PC-9 (cell line): ENCODE data around the gene SPATA31D1. TPM values are rescaled to one million over a fixed set of nuclear protein-coding genes. Genes with fewer than 3 reads are reported as not detected.

Experiments
- BruUV-seq: library from RNA; stranded (reverse); fragments of 400-500 nt; replicated peaks from 2 replicates; lab custom pipeline; 2021; lab: Mats Ljungman, UMichigan
- CTCF ChIA-PET: fragments of 300-600 bp; sonication (Branson Sonifier 250); formaldehyde crosslinking; loops from one replicate; lab custom pipeline; 2022; ENCODE audit warnings: antibody characterized with exemption; lab: Charles Lee
- POLR2A ChIA-PET: fragments of 300-600 bp; sonication (Branson Sonifier 250); formaldehyde crosslinking; loops from one replicate; lab custom pipeline; 2022; ENCODE audit warnings: antibody characterized with exemption; ENCODE audit not compliant: unreplicated experiment; lab: Charles Lee
- DNase-seq, 2 experiments: peaks; one replicate each; pipeline versions ENCODE4 v3.0.0 to v3.0.0-alpha.2; 2015 to 2022; ENCODE audit warnings: mixed read lengths in 1 of 2
- H2AFZ ChIP-seq: fragments of 200-600 bp; sonication (generic); 2 replicates; pipeline ENCODE4 v1.8.1; 2017; ENCODE audit warnings: antibody characterized with exemption
- H3F3A ChIP-seq: fragments of 200-600 bp; sonication (generic); 2 replicates; pipeline ENCODE4 v1.8.1; 2017; ENCODE audit warnings: antibody characterized with exemption, mild to moderate bottlenecking, low read depth; ENCODE audit not compliant: insufficient read depth
- H3K27ac ChIP-seq: fragments of 200-600 bp; sonication (generic); 2 replicates; pipeline ENCODE4 v1.6.1; 2016; ENCODE audit warnings: mixed run types
- H3K27me3 ChIP-seq: fragments of 200-600 bp; sonication (generic); 2 replicates; pipeline ENCODE4 v1.6.1; 2016; ENCODE audit warnings: low read depth, mixed run types; ENCODE audit not compliant: insufficient read depth
- H3K36me3 ChIP-seq: fragments of 200-600 bp; sonication (generic); 2 replicates; pipeline ENCODE4 v1.6.1; 2016; ENCODE audit warnings: low read depth, mixed run types
- H3K4me1 ChIP-seq: fragments of 200-600 bp; sonication (generic); replicated peaks from 2 replicates; pipeline ENCODE4 v1.6.1; 2016; ENCODE audit warnings: mixed run types; ENCODE audit not compliant: insufficient read depth
- H3K4me2 ChIP-seq: fragments of 200-600 bp; sonication (generic); 2 replicates; pipeline ENCODE4 v1.6.1; 2017; ENCODE audit warnings: mixed run types
- H3K4me3 ChIP-seq: fragments of 200-600 bp; sonication (generic); 2 replicates; pipeline ENCODE4 v1.6.1; 2016; ENCODE audit warnings: mixed run types
- H3K79me2 ChIP-seq: fragments of 200-600 bp; sonication (generic); 2 replicates; pipeline ENCODE4 v1.6.1; 2017; ENCODE audit warnings: low read depth, mixed run types
- H3K9me2 ChIP-seq: fragments of 200-600 bp; sonication (generic); 2 replicates; pipeline ENCODE4 v1.8.1; 2017; ENCODE audit warnings: mild to moderate bottlenecking; ENCODE audit not compliant: insufficient read depth
- H3K9me3 ChIP-seq: fragments of 200-600 bp; sonication (generic); 2 replicates; pipeline ENCODE4 v1.8.1; 2016; ENCODE audit warnings: low read depth; ENCODE audit not compliant: insufficient read depth
- H4K20me1 ChIP-seq: fragments of 200-600 bp; sonication (generic); 2 replicates; pipeline ENCODE4 v1.8.1; 2017; ENCODE audit not compliant: insufficient read depth
- EZH2 ChIP-seq: fragments of 200-600 bp; sonication (generic); IDR thresholded peaks from 2 replicates; pipeline ENCODE4 v1.8.0; 2017; ENCODE audit warnings: antibody characterized with exemption, low read depth
- intact Hi-C: fragments of 100-400 bp; cut with micrococcal nuclease; formaldehyde crosslinking; loops from one replicate; pipeline ENCODE4 v1.10.0; 2022; ENCODE audit not compliant: unreplicated experiment
- total RNA-seq: library from RNA; stranded (reverse); gene quantifications from 2 replicates; pipeline ENCODE4 v1.2.3, GENCODE V29; 2021
- TF ChIP-seq, protein P1 (sequence below): fragments of 200-600 bp; sonication (generic); conservative IDR thresholded peaks from 2 replicates; pipeline ENCODE4 v1.6.1; 2017; ENCODE audit warnings: mixed run types, antibody characterized with exemption, mild to moderate bottlenecking, moderate library complexity

SPATA31D1 gene
- total RNA-seq, 1 experiment from 2014 or later: not detected

DNA sequence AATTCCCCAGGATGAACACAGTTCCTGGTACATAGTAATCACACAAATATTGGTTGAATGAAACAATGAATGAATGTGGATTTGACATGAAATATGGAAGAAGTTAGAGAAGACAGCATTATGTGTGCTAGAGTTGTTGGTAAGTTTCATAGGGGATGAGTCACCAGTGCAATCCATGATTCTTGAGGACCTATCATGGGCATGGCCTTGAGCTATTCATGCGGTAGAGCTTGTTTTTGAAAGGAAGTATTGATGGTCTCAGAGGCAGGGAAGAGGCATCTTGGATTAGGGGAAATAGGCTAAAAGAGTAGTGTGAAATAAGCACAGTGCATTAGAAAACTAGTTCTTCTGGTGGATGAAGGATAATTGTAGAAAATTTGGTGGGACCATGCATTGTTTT lies 22.1 kb downstream of the SPATA31D1 start:
- Histone ChIP-seq H3K9me3 (no peaks in the 10 kb centered on the region), H4K20me1 (no peaks in the 10 kb centered on the region), H3K4me1 (no peaks in the 10 kb centered on the region), H3K4me2 (no peak overlapping the region), H3K79me2 (no peaks in the 10 kb centered on the region), H3K9me2 (no peaks in the 10 kb centered on the region), H3K27ac (no peak overlapping the region), H3K27me3 (no peaks in the 10 kb centered on the region), H3F3A (no peaks in the 10 kb centered on the region), H3K36me3 (no peaks in the 10 kb centered on the region), H3K4me3 (no peak overlapping the region), H2AFZ (no peak overlapping the region)
- no TSS peak for BruUV-seq
- no peak for TF ChIP-seq EZH2
- TF ChIP-seq, protein P1, sequence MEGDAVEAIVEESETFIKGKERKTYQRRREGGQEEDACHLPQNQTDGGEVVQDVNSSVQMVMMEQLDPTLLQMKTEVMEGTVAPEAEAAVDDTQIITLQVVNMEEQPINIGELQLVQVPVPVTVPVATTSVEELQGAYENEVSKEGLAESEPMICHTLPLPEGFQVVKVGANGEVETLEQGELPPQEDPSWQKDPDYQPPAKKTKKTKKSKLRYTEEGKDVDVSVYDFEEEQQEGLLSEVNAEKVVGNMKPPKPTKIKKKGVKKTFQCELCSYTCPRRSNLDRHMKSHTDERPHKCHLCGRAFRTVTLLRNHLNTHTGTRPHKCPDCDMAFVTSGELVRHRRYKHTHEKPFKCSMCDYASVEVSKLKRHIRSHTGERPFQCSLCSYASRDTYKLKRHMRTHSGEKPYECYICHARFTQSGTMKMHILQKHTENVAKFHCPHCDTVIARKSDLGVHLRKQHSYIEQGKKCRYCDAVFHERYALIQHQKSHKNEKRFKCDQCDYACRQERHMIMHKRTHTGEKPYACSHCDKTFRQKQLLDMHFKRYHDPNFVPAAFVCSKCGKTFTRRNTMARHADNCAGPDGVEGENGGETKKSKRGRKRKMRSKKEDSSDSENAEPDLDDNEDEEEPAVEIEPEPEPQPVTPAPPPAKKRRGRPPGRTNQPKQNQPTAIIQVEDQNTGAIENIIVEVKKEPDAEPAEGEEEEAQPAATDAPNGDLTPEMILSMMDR: no peak
- POLR2A ChIA-PET: interaction anchor here (1.0 kb wide), 1 partner anchor 878 kb away, joined by 3 read pairs; no protein-coding TSS in a partner anchor
- intact Hi-C loops: no loop called here
- DNase-seq: no peak
- CTCF ChIA-PET: no interaction called here

DNA sequence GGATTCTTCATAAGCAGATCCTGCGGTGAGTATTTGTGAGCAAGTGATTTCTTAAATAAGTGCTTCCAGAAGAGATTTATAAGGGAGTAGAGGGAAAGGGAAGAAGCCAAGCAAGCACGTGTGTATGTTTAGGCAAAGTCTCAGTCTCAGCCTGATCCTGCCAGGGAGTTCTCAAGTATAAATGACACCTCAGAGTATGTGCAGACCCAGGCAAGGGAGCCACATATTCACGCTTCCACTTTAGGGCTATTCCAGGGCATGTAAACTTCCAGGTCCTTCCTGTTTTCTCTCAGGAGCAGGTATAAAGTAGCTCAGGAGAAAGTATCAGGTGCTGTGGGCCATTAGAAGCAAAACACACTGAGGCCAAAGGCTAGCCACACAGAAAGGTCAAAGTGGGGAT lies 22.6 kb downstream of the SPATA31D1 start:
- ChIA-PET CTCF (no interaction called here), POLR2A (interaction anchor here (1.0 kb wide), 1 partner anchor 878 kb away, joined by 3 read pairs; no protein-coding TSS in a partner anchor)
- DNase-seq: no peak

DNA sequence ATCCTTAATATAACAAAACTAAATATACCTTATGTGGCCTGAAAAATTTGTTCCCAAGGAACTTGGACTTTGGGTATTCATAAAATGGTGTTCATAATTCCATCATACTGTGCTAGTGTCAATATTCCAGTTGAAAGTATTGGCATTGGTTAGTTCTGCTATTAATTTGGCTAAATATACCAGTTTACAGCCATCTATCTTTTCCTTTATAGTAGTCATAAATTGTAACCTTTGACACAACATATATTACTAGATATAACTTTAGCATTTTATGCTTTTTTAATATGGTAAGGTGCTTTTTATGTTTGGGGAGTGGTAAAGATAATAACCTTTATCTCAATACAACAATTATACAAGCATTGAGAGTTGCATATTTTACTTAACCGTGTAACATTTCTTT lies 23.7 kb downstream of the SPATA31D1 start:
- H3K9me2 ChIP-seq: no peaks in the 10 kb centered on the region
- ChIA-PET POLR2A (no interaction called here), CTCF (no interaction called here)
- no peak for DNase-seq
- no peak overlapping the region for H3K4me3 ChIP-seq
- H3K27ac ChIP-seq: no peak overlapping the region
- no peak overlapping the region for H2AFZ ChIP-seq
- H3K27me3 ChIP-seq: no peaks in the 10 kb centered on the region
- H3K4me2 ChIP-seq: no peak overlapping the region
- TF ChIP-seq, protein P1: no peak
- no peak for TF ChIP-seq EZH2
- no peaks in the 10 kb centered on the region for H3K9me3 ChIP-seq
- H3K4me1 ChIP-seq: no peaks in the 10 kb centered on the region
- no peaks in the 10 kb centered on the region for H3K36me3 ChIP-seq
- intact Hi-C loops: no loop called here
- no peaks in the 10 kb centered on the region for H4K20me1 ChIP-seq
- H3F3A ChIP-seq: no peaks in the 10 kb centered on the region
- H3K79me2 ChIP-seq: no peaks in the 10 kb centered on the region
- BruUV-seq: no TSS peak

More for the DNA sequence above, 22.6 kb downstream of the SPATA31D1 start:
- Histone ChIP-seq H4K20me1 (no peaks in the 10 kb centered on the region), H3K4me1 (no peaks in the 10 kb centered on the region), H3K4me2 (no peak overlapping the region), H3K9me2 (no peaks in the 10 kb centered on the region), H3K36me3 (no peaks in the 10 kb centered on the region), H3F3A (no peaks in the 10 kb centered on the region), H3K27ac (no peak overlapping the region), H3K27me3 (no peaks in the 10 kb centered on the region), H2AFZ (no peak overlapping the region), H3K9me3 (no peaks in the 10 kb centered on the region), H3K79me2 (no peaks in the 10 kb centered on the region), H3K4me3 (no peak overlapping the region)
- no TSS peak for BruUV-seq
- intact Hi-C loops: no loop called here
- no peak for TF ChIP-seq EZH2
- TF ChIP-seq, protein P1: no peak
